ENCODE results near the gene PRKCE. TPM values are rescaled to one million over a fixed set of nuclear protein-coding genes. Genes with fewer than 3 reads are reported as not detected.

PRKCE gene
- total and polyA plus RNA-seq, 2 of the 8 experiments (the other 6 are each of a cell fraction or from before 2014, with no cell fraction given): 0.54 to 2.1 TPM

GRCh38 chr2:46010925-46011490, 359.5 kb downstream of the PRKCE start:
- Histone ChIP-seq H4K91ac (replicated peaks; ENCODE audit: insufficient read length, low read length) (no peak overlapping the region), H2BK120ac (replicated peaks; ENCODE audit: low read depth, low read length) (no peak overlapping the region), H3K23ac (ENCODE audit: insufficient read length) (no peak overlapping the region), H2AFZ (ENCODE audit: low read length) (no peak overlapping the region), H2BK15ac (ENCODE audit: low read length) (no peak overlapping the region), H3K14ac (ENCODE audit: insufficient read length) (no peak overlapping the region), H3K56ac (replicated peaks; ENCODE audit: insufficient read length, low read depth, low read length) (no peak overlapping the region), H3K4me1 (replicated peaks in 1 of 4; ENCODE audit: control insufficient read depth in 3 of 4, insufficient read depth in 4 of 4, low read length in 3 of 4) (peaks cover 3 to 9% (median 5%) of the 10 kb centered on the region in 4 experiments; a peak in 6 of 7 replicates), H4K8ac (ENCODE audit: extremely low read depth, insufficient read depth, low read length) (no peak overlapping the region), H2BK20ac (ENCODE audit: low read length) (no peak overlapping the region), H2AK5ac (ENCODE audit: low read depth, low read length) (no peak overlapping the region), H3K36me3 (ENCODE audit: control insufficient read depth in 2 of 4, insufficient read depth in 4 of 4, low read length in 3 of 4) (no peaks in the 10 kb centered on the region), H2BK5ac (ENCODE audit: low read depth, low read length) (no peak overlapping the region), H3K4me3 (ENCODE audit: extremely low read depth in 1 of 4, insufficient read depth in 2 of 4, low read depth in 3 of 4, low read length in 4 of 4) (no peak overlapping the region), H2BK12ac (ENCODE audit: low read depth, low read length) (no peak overlapping the region), H4K5ac (ENCODE audit: insufficient read length, low read depth, low read length) (no peak overlapping the region), H3K27me3 (replicated peaks in 1 of 4; ENCODE audit: control insufficient read depth in 3 of 4, extremely low read depth in 1 of 4, insufficient read depth in 3 of 4, low read length in 3 of 4) (no peaks in the 10 kb centered on the region), H3K79me2 (ENCODE audit: control insufficient read depth in 1 of 2, insufficient read depth in 2 of 2, low read length in 2 of 2) (no peaks in the 10 kb centered on the region), H3K79me1 (ENCODE audit: low read depth, low read length) (no peaks in the 10 kb centered on the region), H3K27ac (ENCODE audit: low read depth, low read length) (no peak overlapping the region), H3K9me3 (ENCODE audit: insufficient read depth in 2 of 2, low read depth in 1 of 2, low read length in 1 of 2) (no peaks in the 10 kb centered on the region), H3K9ac (replicated peaks in 1 of 4; ENCODE audit: extremely low read depth in 1 of 4, low read depth in 3 of 4, low read length in 3 of 4) (no peak overlapping the region), H3K18ac (ENCODE audit: extremely low read depth, low read length) (no peak overlapping the region), H4K20me1 (replicated peaks in 1 of 2; ENCODE audit: control insufficient read depth in 1 of 2, insufficient read depth in 2 of 2, low read length in 2 of 2) (no peaks in the 10 kb centered on the region), H3K4ac (replicated peaks; ENCODE audit: insufficient read length, low read depth, low read length) (no peak overlapping the region), H3K23me2 (ENCODE audit: low read depth, low read length) (no peaks in the 10 kb centered on the region), H3K4me2 (ENCODE audit: insufficient read depth in 1 of 2, low read depth in 2 of 2, low read length in 2 of 2) (no peak overlapping the region)
- 56% methylated on average over 3 of the region's 3 CpGs; no CpG with 5 or more reads in 1 of the 2 experiments for WGBS, 2 experiments (ENCODE audit: extremely low coverage in 1 of 2, insufficient coverage in 1 of 2, insufficient read length in 1 of 2, insufficient replicate concordance in 2 of 2, low coverage in 1 of 2, low lambda C conversion rate in 2 of 2, missing lambda C conversion rate in 1 of 2)
- DNase-seq (ENCODE audit: low read depth in 1 of 2, low spot score in 2 of 2): peak in 1 of 2 experiments; percentile 14
- ChIA-PET POLR2A (ENCODE audit: partially characterized antibody) (no interaction called here), CTCF (ENCODE audit: partially characterized antibody) (interaction anchor here (0.6 to 2.3 kb wide), 27 partner anchors 10 to 450 kb away, joined by 3 to 25 read pairs (median 3); no protein-coding TSS in a partner anchor)
- peak in 2 of 3 experiments; percentile 38 to 53; a peak in 2 of 4 replicates for TF ChIP-seq CTCF (IDR thresholded peaks at IDR 0.05; ENCODE audit: control extremely low read depth in 1 of 3, insufficient read depth in 1 of 3, low read depth in 1 of 3, low read length in 3 of 3)
- no peak for TF ChIP-seq KDM1A (IDR thresholded peaks at IDR 0.05; ENCODE audit: borderline replicate concordance, low read length)
- peak; percentile 66 to 71 for TF ChIP-seq RAD21 (IDR thresholded peaks at IDR 0.05 in 1 of 2, conservative IDR thresholded peaks at IDR 0.05 in 1 of 2; ENCODE audit: low read depth in 2 of 2, low read length in 2 of 2)
- no peak for FAIRE-seq
